ENCODE results near the gene CLK3. TPM values are rescaled to one million over a fixed set of nuclear protein-coding genes. Genes with fewer than 3 reads are reported as not detected.

CLK3 gene
- total and polyA plus RNA-seq, 2 of the 13 experiments (the other 11 are each of a cell fraction or from before 2014, with no cell fraction given), result 41.5 to 82.0 TPM

GRCh38 chr15:74631935-74632560, 16.4 kb downstream of the CLK3 start (continued):
- TF ChIP-seq, protein P1, sequence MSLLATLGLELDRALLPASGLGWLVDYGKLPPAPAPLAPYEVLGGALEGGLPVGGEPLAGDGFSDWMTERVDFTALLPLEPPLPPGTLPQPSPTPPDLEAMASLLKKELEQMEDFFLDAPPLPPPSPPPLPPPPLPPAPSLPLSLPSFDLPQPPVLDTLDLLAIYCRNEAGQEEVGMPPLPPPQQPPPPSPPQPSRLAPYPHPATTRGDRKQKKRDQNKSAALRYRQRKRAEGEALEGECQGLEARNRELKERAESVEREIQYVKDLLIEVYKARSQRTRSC (CRISPR knock-in tag; IDR thresholded peaks at IDR 0.05; ENCODE audit: low read depth), result no peak
- TF ChIP-seq TARDBP (CRISPR knock-in tag; IDR thresholded peaks at IDR 0.05) (0 out of 2 replicates have a peak, but pooled peaks have one; percentile 5), ZNF710 (CRISPR knock-in tag; IDR thresholded peaks at IDR 0.05; ENCODE audit: borderline replicate concordance) (no peak), ZNF687 (CRISPR knock-in tag; IDR thresholded peaks at IDR 0.05) (0 out of 2 replicates have a peak, but pooled peaks have one; percentile 3), ZNF224 (CRISPR knock-in tag; IDR thresholded peaks at IDR 0.05) (no peak), POLR2A (IDR thresholded peaks at IDR 0.05; ENCODE audit: insufficient read depth in 1 of 2, low read depth in 2 of 2, low read length in 2 of 2) (0 out of 4 replicates have a peak, but pooled peaks of 1 of the 2 experiments have one; percentile 22), SSRP1 (CRISPR knock-in tag; IDR thresholded peaks at IDR 0.05) (no peak), ATAD3A (CRISPR knock-in tag; IDR thresholded peaks at IDR 0.05) (no peak), ZNF331 (CRISPR knock-in tag; IDR thresholded peaks at IDR 0.05) (0 out of 2 replicates have a peak, but pooled peaks have one; percentile 31), ZNF761 (CRISPR knock-in tag; conservative IDR thresholded peaks at IDR 0.05) (no peak), SMC3 (IDR thresholded peaks at IDR 0.05; ENCODE audit: low read length) (peak; percentile 78), U2AF2 (IDR thresholded peaks at IDR 0.05; ENCODE audit: low read depth, low read length) (no peak), ZZZ3 (CRISPR knock-in tag; IDR thresholded peaks at IDR 0.05; ENCODE audit: borderline replicate concordance) (no peak), STAT5B (CRISPR knock-in tag; IDR thresholded peaks at IDR 0.05) (no peak), ZFP36L2 (CRISPR knock-in tag; IDR thresholded peaks at IDR 0.05) (no peak), ZNF251 (CRISPR knock-in tag; IDR thresholded peaks at IDR 0.05) (no peak), ZNF451 (CRISPR knock-in tag; IDR thresholded peaks at IDR 0.05) (no peak), AGO2 (optimal IDR thresholded peaks at IDR 0.05; ENCODE audit: low read depth, low read length) (peak; percentile 30), ZNF749 (CRISPR knock-in tag; IDR thresholded peaks at IDR 0.05; ENCODE audit: borderline replicate concordance) (no peak)
- TF ChIP-seq, protein P2, sequence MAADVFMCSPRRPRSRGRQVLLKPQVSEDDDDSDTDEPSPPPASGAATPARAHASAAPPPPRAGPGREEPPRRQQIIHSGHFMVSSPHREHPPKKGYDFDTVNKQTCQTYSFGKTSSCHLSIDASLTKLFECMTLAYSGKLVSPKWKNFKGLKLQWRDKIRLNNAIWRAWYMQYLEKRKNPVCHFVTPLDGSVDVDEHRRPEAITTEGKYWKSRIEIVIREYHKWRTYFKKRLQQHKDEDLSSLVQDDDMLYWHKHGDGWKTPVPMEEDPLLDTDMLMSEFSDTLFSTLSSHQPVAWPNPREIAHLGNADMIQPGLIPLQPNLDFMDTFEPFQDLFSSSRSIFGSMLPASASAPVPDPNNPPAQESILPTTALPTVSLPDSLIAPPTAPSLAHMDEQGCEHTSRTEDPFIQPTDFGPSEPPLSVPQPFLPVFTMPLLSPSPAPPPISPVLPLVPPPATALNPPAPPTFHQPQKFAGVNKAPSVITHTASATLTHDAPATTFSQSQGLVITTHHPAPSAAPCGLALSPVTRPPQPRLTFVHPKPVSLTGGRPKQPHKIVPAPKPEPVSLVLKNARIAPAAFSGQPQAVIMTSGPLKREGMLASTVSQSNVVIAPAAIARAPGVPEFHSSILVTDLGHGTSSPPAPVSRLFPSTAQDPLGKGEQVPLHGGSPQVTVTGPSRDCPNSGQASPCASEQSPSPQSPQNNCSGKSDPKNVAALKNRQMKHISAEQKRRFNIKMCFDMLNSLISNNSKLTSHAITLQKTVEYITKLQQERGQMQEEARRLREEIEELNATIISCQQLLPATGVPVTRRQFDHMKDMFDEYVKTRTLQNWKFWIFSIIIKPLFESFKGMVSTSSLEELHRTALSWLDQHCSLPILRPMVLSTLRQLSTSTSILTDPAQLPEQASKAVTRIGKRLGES (CRISPR knock-in tag; IDR thresholded peaks at IDR 0.05; ENCODE audit: borderline replicate concordance), result no peak
